Measurements from ENCODE around the gene HOXC11. TPM values are rescaled to one million over a fixed set of nuclear protein-coding genes. Genes with fewer than 3 reads are reported as not detected.

The HOXC11 gene
- total RNA-seq, 6 experiments from 2014 or later: 0.09 to 2.2 (median 1.8) TPM

GRCh38 chr12:53978477-53979356, 5.8 kb downstream of the HOXC11 start:
- no peak overlapping the region for H3K4me3 Mint-ChIP-seq

GRCh38 chr12:53980104-53980801, 7.3 kb downstream of the HOXC11 start:
- peaks cover 51% of the 10 kb centered on the region for H3K27me3 Mint-ChIP-seq (ENCODE audit: insufficient read depth)
- TF ChIP-seq CTCF (IDR thresholded peaks at IDR 0.05): no peak
- no peak overlapping the region for H3K27ac Mint-ChIP-seq
- no peak overlapping the region for H3K4me3 Mint-ChIP-seq
- H3K9me3 Mint-ChIP-seq: no peaks in the 10 kb centered on the region
- no peak for DNase-seq
- H3K4me1 Mint-ChIP-seq (ENCODE audit: low read depth): no peaks in the 10 kb centered on the region
- no peaks in the 10 kb centered on the region for H3K36me3 Mint-ChIP-seq (ENCODE audit: low read depth)

More at GRCh38 chr12:53978477-53979356, 5.8 kb downstream of the HOXC11 start:
- no peak for TF ChIP-seq CTCF (IDR thresholded peaks at IDR 0.05)
- no peaks in the 10 kb centered on the region for H3K4me1 Mint-ChIP-seq (ENCODE audit: low read depth)
- H3K27ac Mint-ChIP-seq: no peak overlapping the region
- no peaks in the 10 kb centered on the region for H3K9me3 Mint-ChIP-seq
- no peaks in the 10 kb centered on the region for H3K36me3 Mint-ChIP-seq (ENCODE audit: low read depth)
- H3K27me3 Mint-ChIP-seq (ENCODE audit: insufficient read depth): peaks cover 53% of the 10 kb centered on the region
- no peak for DNase-seq

GRCh38 chr12:53980802-53981496, 8.0 kb downstream of the HOXC11 start:
- no peak for DNase-seq
- no peak overlapping the region for H3K4me3 Mint-ChIP-seq
- no peaks in the 10 kb centered on the region for H3K9me3 Mint-ChIP-seq
- no peaks in the 10 kb centered on the region for H3K36me3 Mint-ChIP-seq (ENCODE audit: low read depth)
- no peak overlapping the region for H3K27ac Mint-ChIP-seq
- no peaks in the 10 kb centered on the region for H3K4me1 Mint-ChIP-seq (ENCODE audit: low read depth)
- H3K27me3 Mint-ChIP-seq (ENCODE audit: insufficient read depth): peaks cover 49% of the 10 kb centered on the region
- no peak for TF ChIP-seq CTCF (IDR thresholded peaks at IDR 0.05)

GRCh38 chr12:53981634-53982565, 9.0 kb downstream of the HOXC11 start:
- H3K36me3 Mint-ChIP-seq (ENCODE audit: low read depth): no peaks in the 10 kb centered on the region
- H3K27me3 Mint-ChIP-seq (ENCODE audit: insufficient read depth): peaks cover 50% of the 10 kb centered on the region
- H3K4me3 Mint-ChIP-seq: no peak overlapping the region
- no peaks in the 10 kb centered on the region for H3K4me1 Mint-ChIP-seq (ENCODE audit: low read depth)
- no peak overlapping the region for H3K27ac Mint-ChIP-seq
- H3K9me3 Mint-ChIP-seq: no peaks in the 10 kb centered on the region
- DNase-seq: no peak
- no peak for TF ChIP-seq CTCF (IDR thresholded peaks at IDR 0.05)

Data from HFFc6 (cell line).